ENCODE results near the gene RSAD1. TPM values are rescaled to one million over a fixed set of nuclear protein-coding genes. Genes with fewer than 3 reads are reported as not detected.
"Not testable (repeated sequence)": the region's sequence is repeated elsewhere in the genome, so short reads cannot be mapped to it uniquely, and the experiment has no call there.

The RSAD1 gene
- total RNA-seq, 1 experiment from 2014 or later: 18.7 TPM

GRCh38 chr17:50472286-50472685, 6.4 kb upstream of the RSAD1 start:
- no peak for DNase-seq (ENCODE audit: low read depth)

GRCh38 chr17:50472761-50473161, 5.9 kb upstream of the RSAD1 start:
- DNase-seq (ENCODE audit: low read depth): not testable (repeated sequence)

- DNase-seq (ENCODE audit: low read depth): no peak
Measured at GRCh38 chr17:50473901-50474300, 4.8 kb upstream of the RSAD1 start.

DNA sequence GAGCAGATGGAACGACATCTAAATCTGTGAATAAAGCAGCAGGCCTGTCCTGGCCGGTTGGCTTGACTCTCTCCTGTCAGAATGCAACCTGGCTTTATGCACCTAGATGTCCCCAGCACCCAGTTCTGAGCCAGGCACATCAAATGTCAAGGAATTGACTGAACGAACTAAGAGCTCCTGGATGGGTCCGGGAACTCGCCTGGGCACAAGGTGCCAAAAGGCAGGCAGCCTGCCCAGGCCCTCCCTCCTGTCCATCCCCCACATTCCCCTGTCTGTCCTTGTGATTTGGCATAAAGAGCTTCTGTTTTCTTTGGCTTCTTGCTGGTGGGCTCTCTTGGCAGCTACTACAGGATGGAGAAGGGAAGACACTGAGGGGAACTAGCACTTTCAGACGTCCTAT, 4.1 kb upstream of the RSAD1 start:
- no peak for DNase-seq (ENCODE audit: low read depth)

- DNase-seq (ENCODE audit: low read depth): no peak
Measured at GRCh38 chr17:50475362-50475761, 3.3 kb upstream of the RSAD1 start.

GRCh38 chr17:50475775-50476544, 2.7 kb upstream of the RSAD1 start:
- not testable (repeated sequence) for DNase-seq (ENCODE audit: low read depth)

- no peak for DNase-seq (ENCODE audit: low read depth)
Measured at GRCh38 chr17:50476545-50477315, 1.9 kb upstream of the RSAD1 start.

DNA sequence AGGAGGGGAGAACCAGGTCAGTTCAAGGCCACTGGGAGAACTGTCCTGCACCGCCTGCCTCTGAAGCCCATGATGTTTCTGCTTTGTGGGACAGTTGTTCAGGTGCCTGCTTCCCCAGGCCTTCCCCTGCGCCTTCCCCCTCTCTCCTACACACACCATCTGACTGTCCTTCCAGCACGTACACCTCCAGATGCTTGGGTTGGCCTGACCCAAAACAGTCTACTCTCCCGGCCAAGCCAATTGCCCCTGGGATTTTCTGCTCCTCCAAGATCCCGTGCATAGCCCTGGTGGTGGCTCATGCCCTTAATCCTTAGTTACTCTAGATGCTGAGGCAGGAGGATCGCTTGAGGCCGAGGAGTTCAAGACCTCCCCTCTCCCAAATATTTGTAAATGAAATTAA, 684 bp upstream of the RSAD1 start:
- DNase-seq (ENCODE audit: low read depth): no peak

DNA sequence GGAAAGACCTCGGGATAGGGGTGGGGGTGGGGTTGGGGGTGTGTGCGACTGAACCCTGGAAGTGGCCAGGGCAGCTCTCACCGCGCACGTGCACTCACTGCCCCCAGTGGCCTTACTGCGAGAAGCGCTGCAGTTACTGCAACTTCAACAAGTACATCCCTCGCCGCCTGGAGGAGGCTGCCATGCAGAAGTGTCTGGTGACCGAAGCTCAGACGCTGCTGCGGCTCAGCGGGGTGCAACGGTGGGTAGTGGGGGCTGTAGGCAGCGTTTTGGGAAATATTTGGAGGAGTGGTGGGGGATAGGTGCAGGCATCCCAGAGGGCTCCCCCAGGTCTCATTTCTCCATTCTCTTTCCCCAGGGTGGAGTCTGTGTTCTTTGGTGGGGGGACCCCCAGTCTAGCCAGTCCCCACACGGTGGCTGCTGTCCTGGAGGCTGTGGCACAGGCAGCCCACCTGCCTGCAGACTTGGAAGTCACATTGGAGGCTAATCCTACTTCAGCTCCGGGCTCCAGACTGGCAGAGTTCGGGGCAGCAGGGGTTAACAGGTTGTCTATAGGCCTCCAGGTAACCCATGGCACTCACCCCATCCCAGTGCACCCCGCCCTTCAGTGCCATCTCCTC, 972 bp downstream of the RSAD1 start:
- peak; percentile 68 for DNase-seq (ENCODE audit: low read depth)

DNA sequence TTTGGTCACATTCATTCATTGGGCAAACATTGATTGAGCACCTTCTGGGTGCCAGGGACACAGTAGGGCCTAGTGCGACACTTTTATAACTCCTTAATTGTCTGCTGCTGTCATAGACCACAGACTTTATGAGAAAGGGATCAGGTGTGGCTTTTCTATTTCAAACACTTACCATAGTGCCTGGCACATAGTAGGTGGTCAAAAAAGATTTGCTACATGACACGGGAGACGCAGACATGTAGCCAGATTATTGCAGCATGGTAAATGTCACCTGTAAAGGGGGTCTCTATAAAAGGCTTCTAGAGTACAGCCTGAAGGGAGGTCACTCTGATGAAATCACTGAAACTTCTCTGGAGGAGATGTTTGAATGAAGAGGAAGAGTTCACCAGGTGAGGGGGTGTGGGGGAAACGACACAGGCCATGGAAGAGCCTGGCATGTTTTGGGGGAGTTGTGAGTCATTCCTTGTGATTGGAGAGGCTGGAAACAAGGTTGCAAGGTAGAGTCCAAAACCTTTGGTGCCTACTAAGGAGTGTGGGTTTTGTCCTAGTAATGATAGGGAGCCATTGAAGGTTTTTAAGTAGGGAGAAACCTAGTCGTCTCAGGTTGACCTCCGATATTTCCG, 1.6 kb downstream of the RSAD1 start:
- DNase-seq (ENCODE audit: low read depth): no peak

GRCh38 chr17:50480854-50481490, 2.3 kb downstream of the RSAD1 start:
- no peak for DNase-seq (ENCODE audit: low read depth)

DNA sequence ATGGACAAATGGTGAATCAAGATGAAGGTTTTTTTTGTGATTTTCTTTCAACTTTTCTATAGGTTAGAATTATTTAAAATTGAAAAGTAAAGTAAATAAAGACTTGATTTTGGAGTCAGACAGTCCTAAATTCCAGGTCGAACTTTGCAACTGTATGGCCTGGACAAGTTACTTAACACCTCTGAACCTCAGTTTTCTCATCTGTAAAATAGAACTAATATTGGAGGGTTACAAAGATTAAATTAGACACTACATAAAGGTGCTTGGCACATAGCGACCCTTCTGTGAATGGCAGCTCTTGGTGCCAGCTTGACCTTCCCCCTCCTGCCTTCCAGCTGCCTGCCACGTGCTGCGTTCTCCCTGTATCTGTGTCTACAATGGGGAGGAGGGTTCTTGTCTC, 3.0 kb downstream of the RSAD1 start:
- no peak for DNase-seq (ENCODE audit: low read depth)

DNA sequence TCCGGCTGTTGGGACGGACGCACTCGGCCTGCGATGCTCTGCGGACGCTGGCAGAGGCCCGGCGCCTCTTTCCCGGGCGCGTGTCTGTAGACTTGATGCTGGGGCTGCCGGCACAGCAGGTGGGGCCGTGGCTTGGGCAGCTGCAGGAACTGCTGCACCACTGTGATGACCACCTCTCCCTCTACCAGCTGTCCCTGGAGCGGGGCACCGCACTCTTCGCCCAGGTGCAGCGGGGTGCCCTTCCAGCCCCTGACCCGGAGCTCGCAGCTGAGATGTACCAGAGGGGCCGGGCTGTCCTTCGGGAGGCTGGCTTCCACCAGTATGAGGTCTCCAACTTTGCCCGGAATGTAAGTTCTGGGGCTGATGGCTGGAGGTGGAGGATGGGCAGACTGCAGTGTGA, 3.5 kb downstream of the RSAD1 start:
- DNase-seq (ENCODE audit: low read depth): no peak

GRCh38 chr17:50482516-50482915, 3.9 kb downstream of the RSAD1 start:
- DNase-seq (ENCODE audit: low read depth): peak; percentile 93

DNA sequence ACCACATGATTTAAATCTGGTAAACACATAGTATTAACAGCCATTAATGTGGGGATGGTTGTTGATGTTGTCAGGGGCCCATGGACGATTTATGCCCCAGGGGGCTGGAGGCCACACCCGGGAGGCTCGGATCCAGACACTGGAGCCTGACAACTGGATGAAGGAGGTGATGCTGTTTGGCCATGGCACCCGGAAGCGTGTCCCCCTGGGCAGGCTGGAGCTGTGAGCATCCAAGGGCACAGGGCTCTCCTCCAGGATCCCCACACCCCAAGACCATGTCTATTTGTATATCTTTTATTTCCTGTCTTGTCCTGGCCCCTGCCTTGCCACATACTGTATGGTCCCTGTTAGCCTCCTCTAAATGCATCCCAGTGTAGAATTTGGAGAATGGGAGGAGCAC, 4.6 kb downstream of the RSAD1 start:
- DNase-seq (ENCODE audit: low read depth): no peak

DNA sequence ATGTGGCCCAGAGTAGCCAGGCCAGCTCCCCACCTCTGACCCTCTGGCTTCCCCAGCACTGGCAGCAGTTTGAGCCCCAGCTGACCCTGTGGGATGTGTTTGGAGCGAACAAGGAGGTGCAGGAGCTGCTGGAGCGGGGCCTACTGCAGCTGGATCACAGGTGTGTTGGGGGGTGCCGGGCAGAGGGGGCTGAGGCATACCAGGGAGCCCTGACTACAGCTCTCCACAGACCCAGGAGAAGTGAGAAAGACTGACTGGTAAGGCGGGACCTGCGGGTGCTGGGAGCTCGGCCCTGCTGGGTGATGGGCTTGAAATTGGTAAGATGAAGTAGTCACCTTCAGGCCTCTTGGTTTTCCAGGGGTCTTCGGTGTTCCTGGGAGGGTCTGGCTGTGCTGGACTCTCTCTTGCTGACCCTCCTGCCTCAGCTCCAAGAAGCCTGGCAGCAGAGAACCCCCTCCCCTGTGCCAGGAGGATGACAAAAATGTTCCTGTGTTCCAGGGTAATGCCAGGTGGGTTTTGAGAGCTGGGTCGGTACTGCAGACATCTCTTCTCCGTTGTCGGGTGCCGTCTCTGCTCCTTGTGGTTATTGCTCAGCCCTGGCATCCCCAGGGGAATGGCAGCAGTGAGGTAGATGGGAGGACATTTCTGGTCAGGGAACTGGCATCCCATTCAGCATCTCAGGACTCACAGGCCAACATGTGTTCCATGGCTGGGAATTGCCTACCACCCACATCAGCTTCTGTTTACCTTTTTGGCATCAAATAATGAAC, 5.9 kb downstream of the RSAD1 start:
- DNase-seq (ENCODE audit: low read depth): no peak

GRCh38 chr17:50487213-50488096, 8.8 kb downstream of the RSAD1 start:
- DNase-seq (ENCODE audit: low read depth): peak; percentile 59

- DNase-seq (ENCODE audit: low read depth): no peak
Measured at GRCh38 chr17:50488880-50489279, 10.2 kb downstream of the RSAD1 start.

DNA sequence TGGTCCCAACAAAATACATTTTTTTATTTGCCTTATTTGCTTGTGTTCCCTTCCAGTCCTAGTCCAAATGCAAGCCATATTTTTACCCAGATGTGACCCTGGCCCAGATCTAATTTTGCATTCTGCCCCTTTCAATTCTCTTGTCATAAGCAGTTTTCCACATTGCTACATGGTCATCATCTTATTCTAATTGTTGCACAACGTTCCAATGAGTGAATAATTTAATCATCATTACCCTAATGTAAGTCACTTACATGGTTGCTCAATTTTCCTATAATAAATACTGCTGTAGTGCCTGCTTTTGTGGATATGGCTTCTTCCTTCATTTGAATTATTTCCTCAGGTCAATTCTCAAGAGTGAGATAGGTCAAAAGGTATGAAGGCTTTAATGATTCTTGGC, 12.8 kb downstream of the RSAD1 start:
- DNase-seq (ENCODE audit: low read depth): no peak

DNA sequence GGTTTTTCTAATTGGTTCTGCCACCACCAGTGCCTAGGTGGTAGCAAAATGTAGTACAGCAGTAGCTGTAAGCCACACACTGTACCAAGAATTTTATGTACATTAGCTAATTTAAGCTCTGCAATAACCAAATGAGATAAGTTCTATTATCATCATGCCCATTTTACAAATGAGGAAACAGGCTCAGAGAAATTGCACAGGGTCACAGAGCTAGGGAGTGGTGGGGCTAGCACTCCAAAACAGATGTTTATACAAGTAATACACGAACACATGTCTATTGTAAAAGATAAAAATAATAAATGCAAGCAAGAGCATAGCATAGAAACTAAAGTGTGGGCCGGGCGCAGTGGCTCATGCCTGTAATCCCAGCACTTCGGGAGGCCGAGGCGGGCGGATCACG, 13.6 kb downstream of the RSAD1 start:
- DNase-seq (ENCODE audit: low read depth): no peak
